ENCODE results near the gene SAMD5. TPM values are rescaled to one million over a fixed set of nuclear protein-coding genes. Genes with fewer than 3 reads are reported as not detected.

The SAMD5 gene
- total and polyA plus RNA-seq, 4 experiments from 2014 or later = not detected

GRCh38 chr6:147486683-147487082 is 21.8 kb upstream of the SAMD5 start:
- no peak overlapping the region for H3K4me3 Mint-ChIP-seq
- peaks cover 0 to 17% (median 3%) of the 10 kb centered on the region in 8 donors for H3K9me3 Mint-ChIP-seq
- no peaks in the 10 kb centered on the region for H3K27me3 ChIP-seq (ENCODE audit: insufficient read depth, low read length)
- H3K4me1 ChIP-seq (ENCODE audit: insufficient read depth, low read length) = no peaks in the 10 kb centered on the region
- ChIA-PET POLR2A (ENCODE audit: partially characterized antibody) (no interaction called here), CTCF (ENCODE audit: partially characterized antibody) (no interaction called here)
- no peak for DNase-seq
- H3K4me3 ChIP-seq (ENCODE audit: low read length in 2 of 2) = no peak overlapping the region
- peaks cover 2 to 5% of the 10 kb centered on the region in 2 donors for H3K27me3 Mint-ChIP-seq
- intact Hi-C loops (cut with micrococcal nuclease) = no loop called here
- no peaks in the 10 kb centered on the region for H3K4me1 Mint-ChIP-seq
- H3K36me3 Mint-ChIP-seq = no peaks in the 10 kb centered on the region
- no peak overlapping the region for H3K27ac ChIP-seq (ENCODE audit: low read depth, low read length)
- H3K9me3 ChIP-seq (ENCODE audit: control insufficient read depth in 1 of 2, low read length in 2 of 2) = no peaks in the 10 kb centered on the region
- no peak overlapping the region for H3K27ac Mint-ChIP-seq
- no peaks in the 10 kb centered on the region for H3K36me3 ChIP-seq (ENCODE audit: insufficient read depth, low read length)

- Histone ChIP-seq H3K27me3 (ENCODE audit: insufficient read depth, low read length) (no peaks in the 10 kb centered on the region), H3K36me3 (ENCODE audit: insufficient read depth, low read length) (no peaks in the 10 kb centered on the region), H3K27ac (ENCODE audit: low read depth, low read length) (no peak overlapping the region), H3K9me3 (ENCODE audit: control insufficient read depth in 1 of 2, low read length in 2 of 2) (no peaks in the 10 kb centered on the region), H3K4me1 (ENCODE audit: insufficient read depth, low read length) (no peaks in the 10 kb centered on the region), H3K4me3 (ENCODE audit: low read length in 2 of 2) (no peak overlapping the region)
- CTCF ChIA-PET (ENCODE audit: partially characterized antibody) = no interaction called here
- Mint-ChIP-seq H3K27ac (no peak overlapping the region), H3K9me3 (peaks cover 0 to 4% (median 0%) of the 10 kb centered on the region in 8 donors), H3K27me3 (peaks cover 6 to 8% of the 10 kb centered on the region in 2 donors), H3K36me3 (no peaks in the 10 kb centered on the region), H3K4me1 (no peaks in the 10 kb centered on the region), H3K4me3 (no peak overlapping the region)
- POLR2A ChIA-PET (ENCODE audit: partially characterized antibody) = no interaction called here
- intact Hi-C loops (cut with micrococcal nuclease) = no loop called here
- no peak for DNase-seq
These were observed 11.0 kb upstream of the SAMD5 start for GRCh38 chr6:147497472-147497871.

- Mint-ChIP-seq H3K4me1 (peaks cover 6 to 16% (median 11%) of the 10 kb centered on the region in 4 donors), H3K27ac (no peak overlapping the region), H3K36me3 (no peaks in the 10 kb centered on the region), H3K27me3 (peaks cover 29 to 31% of the 10 kb centered on the region in 2 donors), H3K4me3 (no peak overlapping the region), H3K9me3 (peaks cover 0 to 2% (median 0%) of the 10 kb centered on the region in 8 donors)
- POLR2A ChIA-PET (ENCODE audit: partially characterized antibody) = no interaction called here
- intact Hi-C loops (cut with micrococcal nuclease) = no loop called here
- Histone ChIP-seq H3K27ac (ENCODE audit: low read depth, low read length) (no peak overlapping the region), H3K9me3 (ENCODE audit: control insufficient read depth in 1 of 2, low read length in 2 of 2) (no peaks in the 10 kb centered on the region), H3K4me1 (ENCODE audit: insufficient read depth, low read length) (peaks cover 7% of the 10 kb centered on the region), H3K27me3 (ENCODE audit: insufficient read depth, low read length) (no peaks in the 10 kb centered on the region), H3K4me3 (ENCODE audit: low read length in 2 of 2) (no peak overlapping the region), H3K36me3 (ENCODE audit: insufficient read depth, low read length) (no peaks in the 10 kb centered on the region)
- CTCF ChIA-PET (ENCODE audit: partially characterized antibody) = no interaction called here
- DNase-seq = no peak
These were observed 4.9 kb upstream of the SAMD5 start for GRCh38 chr6:147503587-147503986.

GRCh38 chr6:147504848-147505247 is 3.6 kb upstream of the SAMD5 start:
- DNase-seq = no peak
- no peaks in the 10 kb centered on the region for H3K9me3 ChIP-seq (ENCODE audit: control insufficient read depth in 1 of 2, low read length in 2 of 2)
- Mint-ChIP-seq H3K9me3 (peaks cover 0 to 2% (median 0%) of the 10 kb centered on the region in 8 donors), H3K36me3 (no peaks in the 10 kb centered on the region), H3K4me1 (peaks cover 6 to 20% (median 17%) of the 10 kb centered on the region in 4 donors), H3K4me3 (no peak overlapping the region), H3K27me3 (peaks cover 35 to 36% of the 10 kb centered on the region in 2 donors), H3K27ac (no peak overlapping the region)
- peaks cover 5% of the 10 kb centered on the region for H3K27me3 ChIP-seq (ENCODE audit: insufficient read depth, low read length)
- intact Hi-C loops (cut with micrococcal nuclease) = loop anchor here (5.0 kb wide), 1 partner anchor 662 kb away; no protein-coding TSS in a partner anchor
- no peak overlapping the region for H3K4me3 ChIP-seq (ENCODE audit: low read length in 2 of 2)
- no peaks in the 10 kb centered on the region for H3K36me3 ChIP-seq (ENCODE audit: insufficient read depth, low read length)
- peaks cover 7% of the 10 kb centered on the region for H3K4me1 ChIP-seq (ENCODE audit: insufficient read depth, low read length)
- POLR2A ChIA-PET (ENCODE audit: partially characterized antibody) = no interaction called here
- CTCF ChIA-PET (ENCODE audit: partially characterized antibody) = no interaction called here
- H3K27ac ChIP-seq (ENCODE audit: low read depth, low read length) = no peak overlapping the region

- Mint-ChIP-seq H3K9me3 (no peaks in the 10 kb centered on the region), H3K27ac (no peak overlapping the region), H3K4me3 (peak overlapping the region; percentile 42 to 80 (median 61)), H3K4me1 (peaks cover 6 to 20% (median 17%) of the 10 kb centered on the region in 4 donors), H3K27me3 (peaks cover 46 to 48% of the 10 kb centered on the region in 2 donors), H3K36me3 (no peaks in the 10 kb centered on the region)
- Histone ChIP-seq H3K27ac (ENCODE audit: low read depth, low read length) (no peak overlapping the region), H3K9me3 (ENCODE audit: control insufficient read depth in 1 of 2, low read length in 2 of 2) (no peaks in the 10 kb centered on the region), H3K27me3 (ENCODE audit: insufficient read depth, low read length) (peaks cover 11% of the 10 kb centered on the region), H3K4me1 (ENCODE audit: insufficient read depth, low read length) (peaks cover 7% of the 10 kb centered on the region), H3K4me3 (ENCODE audit: low read length in 2 of 2) (no peak overlapping the region), H3K36me3 (ENCODE audit: insufficient read depth, low read length) (no peaks in the 10 kb centered on the region)
- ChIA-PET POLR2A (ENCODE audit: partially characterized antibody) (no interaction called here), CTCF (ENCODE audit: partially characterized antibody) (no interaction called here)
- no peak for DNase-seq
- intact Hi-C loops (cut with micrococcal nuclease) = loop anchor here (5.0 kb wide), 1 partner anchor 661 kb away; no protein-coding TSS in a partner anchor
These were observed 1.8 kb upstream of the SAMD5 start for GRCh38 chr6:147506704-147507114.

- H3K4me1 ChIP-seq (ENCODE audit: insufficient read depth, low read length) = peaks cover 7% of the 10 kb centered on the region
- H3K27me3 ChIP-seq (ENCODE audit: insufficient read depth, low read length) = peaks cover 11% of the 10 kb centered on the region
- DNase-seq = no peak
- H3K4me1 Mint-ChIP-seq = peaks cover 6 to 20% (median 17%) of the 10 kb centered on the region in 4 donors
- no peaks in the 10 kb centered on the region for H3K36me3 ChIP-seq (ENCODE audit: insufficient read depth, low read length)
- peak overlapping the region; percentile 38 to 80 (median 61) for H3K4me3 Mint-ChIP-seq
- peaks cover 44 to 45% of the 10 kb centered on the region in 2 donors for H3K27me3 Mint-ChIP-seq
- no peak overlapping the region for H3K4me3 ChIP-seq (ENCODE audit: low read length in 2 of 2)
- CTCF ChIA-PET (ENCODE audit: partially characterized antibody) = no interaction called here
- POLR2A ChIA-PET (ENCODE audit: partially characterized antibody) = no interaction called here
- H3K27ac Mint-ChIP-seq = no peak overlapping the region
- no peak overlapping the region for H3K27ac ChIP-seq (ENCODE audit: low read depth, low read length)
- intact Hi-C loops (cut with micrococcal nuclease) = loop anchor here (5.0 kb wide), 1 partner anchor 660 kb away; no protein-coding TSS in a partner anchor
- no peaks in the 10 kb centered on the region for H3K9me3 ChIP-seq (ENCODE audit: control insufficient read depth in 1 of 2, low read length in 2 of 2)
- no peaks in the 10 kb centered on the region for H3K9me3 Mint-ChIP-seq
- no peaks in the 10 kb centered on the region for H3K36me3 Mint-ChIP-seq
These were observed 1.1 kb upstream of the SAMD5 start for GRCh38 chr6:147507162-147508041.

- intact Hi-C loops (cut with micrococcal nuclease) = loop anchor here (5.0 kb wide), 1 partner anchor 658 kb away; no protein-coding TSS in a partner anchor
- peaks cover 6 to 20% (median 17%) of the 10 kb centered on the region in 4 donors for H3K4me1 Mint-ChIP-seq
These were observed 547 bp downstream of the SAMD5 start for GRCh38 chr6:147508866-147509608.

More at GRCh38 chr6:147508866-147509608, 547 bp downstream of the SAMD5 start:
- CTCF ChIA-PET (ENCODE audit: partially characterized antibody) = no interaction called here
- Histone ChIP-seq H3K9me3 (ENCODE audit: control insufficient read depth in 1 of 2, low read length in 2 of 2) (no peaks in the 10 kb centered on the region), H3K27ac (ENCODE audit: low read depth, low read length) (no peak overlapping the region), H3K36me3 (ENCODE audit: insufficient read depth, low read length) (no peaks in the 10 kb centered on the region), H3K4me3 (ENCODE audit: low read length in 2 of 2) (no peak overlapping the region), H3K4me1 (ENCODE audit: insufficient read depth, low read length) (peaks cover 7% of the 10 kb centered on the region), H3K27me3 (ENCODE audit: insufficient read depth, low read length) (peaks cover 11% of the 10 kb centered on the region)
- no peaks in the 10 kb centered on the region for H3K36me3 Mint-ChIP-seq
- H3K9me3 Mint-ChIP-seq = no peaks in the 10 kb centered on the region
- H3K27me3 Mint-ChIP-seq = peaks cover 38 to 41% of the 10 kb centered on the region in 2 donors
- POLR2A ChIA-PET (ENCODE audit: partially characterized antibody) = no interaction called here
- H3K4me3 Mint-ChIP-seq = peak overlapping the region; percentile 18 to 87 (median 69)
- DNase-seq = no peak
- H3K27ac Mint-ChIP-seq = no peak overlapping the region

All from CD4-positive, alpha-beta memory T cell (primary cell).